Adipose tissue (tissue), 3 donors: Measurements from ENCODE around the gene SPACDR. TPM values are rescaled to one million over a fixed set of nuclear protein-coding genes. Genes with fewer than 3 reads are reported as not detected.
"Not testable (repeated sequence)": the region's sequence is repeated elsewhere in the genome, so short reads cannot be mapped to it uniquely, and the experiment has no call there.

Experiments used
- H3K27ac ChIP-seq: one replicate; pipeline ENCODE4 v1.5.1; 2013; ENCODE audit warnings: low read depth, low read length
- WGBS, 3 donors: extraction: QIAGEN DNeasy Blood & Tissue Kit; methylation state at CpG; one replicate each; pipeline ENCODE4 v1.1.7; 2013; 5-methylcytosine and 5-hydroxymethylcytosine counted together
- polyA plus RNA-seq, 3 donors: library from polyadenylated mRNA; stranded (reverse); fragments of 200-250 nt; gene quantifications; one replicate each; pipeline ENCODE4 v1.2.3, GENCODE V29; 2013
- donor health status: healthy with polysubstance abuse.
- donor health status: Bipolar disorder and iron deficiency.
- donor health status: healthy.

Gene SPACDR
- polyA plus RNA-seq, result under 1 TPM in 2 of 3 donors, not detected in 1; 0.13 to 0.28 TPM

GRCh38 chr7:100464210-100464660, at the start of gene SPACDR:
Gene SPACDR (minus strand): TSS chr7:100464260. CDS start chr7:100464025, 235 bp downstream.
- no peak within 1 kb of the TSS for H3K27ac ChIP-seq
- WGBS, 3 donors, result 74 to 89% (median 87%) methylated on average over 7 of the region's 7 CpGs

- H3K27ac ChIP-seq, result no peak overlapping the region
- WGBS, 3 donors, result 77 to 86% (median 84%) methylated on average over 9 of the region's 9 CpGs
Measured at GRCh38 chr7:100513212-100513810, 49.3 kb upstream of the SPACDR start.

- H3K27ac ChIP-seq, result no peak overlapping the region
- WGBS, 3 donors, result 91 to 95% (median 94%) methylated on average over 9 of the region's 9 CpGs
Measured at GRCh38 chr7:100510437-100511239, 46.6 kb upstream of the SPACDR start.

GRCh38 chr7:100509231-100509630, 45.2 kb upstream of the SPACDR start:
- H3K27ac ChIP-seq, result no peak overlapping the region
- WGBS, 3 donors, result 42 to 65% (median 56%) methylated on average over 15 of the region's 15 CpGs

GRCh38 chr7:100506356-100506923, 42.4 kb upstream of the SPACDR start:
- 65 to 75% (median 73%) methylated on average over 8 of the region's 8 CpGs for WGBS, 3 donors
- no peak overlapping the region for H3K27ac ChIP-seq

GRCh38 chr7:100504887-100505611, 41.0 kb upstream of the SPACDR start:
- no peak overlapping the region for H3K27ac ChIP-seq
- WGBS, 3 donors, result 94 to 95% (median 94%) methylated on average over 9 of the region's 9 CpGs

- 94% methylated on average over 3 of the region's 3 CpGs for WGBS, 3 donors
- H3K27ac ChIP-seq, result not testable (repeated sequence)
Measured at GRCh38 chr7:100504031-100504430, 40.0 kb upstream of the SPACDR start.

GRCh38 chr7:100500743-100501142, 36.7 kb upstream of the SPACDR start:
- WGBS, 3 donors, result 86 to 98% (median 96%) methylated on average over 2 of the region's 2 CpGs
- H3K27ac ChIP-seq, result not testable (repeated sequence)

- 83 to 87% (median 86%) methylated on average over 6 of the region's 6 CpGs for WGBS, 3 donors
- no peak overlapping the region for H3K27ac ChIP-seq
Measured at GRCh38 chr7:100496509-100496908, 32.4 kb upstream of the SPACDR start.

GRCh38 chr7:100493476-100494264, 29.6 kb upstream of the SPACDR start:
- WGBS, 3 donors, result 3 to 11% (median 6%) methylated on average over 43 to 56 of the region's 56 CpGs
- no peak overlapping the region for H3K27ac ChIP-seq

GRCh38 chr7:100492738-100493475, 28.8 kb upstream of the SPACDR start:
- no peak overlapping the region for H3K27ac ChIP-seq
- 75 to 89% (median 78%) methylated on average over 5 of the region's 5 CpGs for WGBS, 3 donors

- WGBS, 3 donors, result 96 to 98% (median 97%) methylated on average over 5 of the region's 5 CpGs
- no peak overlapping the region for H3K27ac ChIP-seq
Measured at GRCh38 chr7:100491192-100491578, 27.1 kb upstream of the SPACDR start.

GRCh38 chr7:100490483-100491191, 26.6 kb upstream of the SPACDR start:
- WGBS, 3 donors, result 88 to 93% (median 91%) methylated on average over 21 to 25 of the region's 25 CpGs
- H3K27ac ChIP-seq, result no peak overlapping the region

- 50 to 58% (median 52%) methylated on average over 9 of the region's 9 CpGs for WGBS, 3 donors
- H3K27ac ChIP-seq, result no peak overlapping the region
Measured at GRCh38 chr7:100489824-100490223, 25.8 kb upstream of the SPACDR start.

- WGBS, 3 donors, result 81 to 88% (median 85%) methylated on average over 10 of the region's 10 CpGs
- H3K27ac ChIP-seq, result no peak overlapping the region
Measured at GRCh38 chr7:100489121-100489520, 25.1 kb upstream of the SPACDR start.

- 86 to 95% (median 94%) methylated on average over 36 to 44 of the region's 44 CpGs for WGBS, 3 donors
Measured at GRCh38 chr7:100488333-100489095, 24.5 kb upstream of the SPACDR start.

More at GRCh38 chr7:100488333-100489095, 24.5 kb upstream of the SPACDR start:
- H3K27ac ChIP-seq, result no peak overlapping the region
